Stimulated activated memory B cell treated with anti-CD40 and anti-IgM and Interleukin-4, amounts not matched to agents 10 μg/mL and 1 μg/mL and 100 μg/mL, for 72 hours (primary cell): ENCODE results near the gene SBK1.

Experiments
- ATAC-seq: fragments of 150-1000 bp; cut with Tn5 transposase; 2 replicates; pipeline ENCODE4 v1.10.0; 2021
- H3K27ac Mint-ChIP-seq: one replicate; pipeline ENCODE4 v1.8.0; 2022; ENCODE audit warnings: mild to moderate bottlenecking, mixed read lengths
- H3K27me3 Mint-ChIP-seq: one replicate; pipeline ENCODE4 v1.8.0; 2022; ENCODE audit warnings: mixed read lengths
- H3K36me3 Mint-ChIP-seq: one replicate; pipeline ENCODE4 v1.8.0; 2022; ENCODE audit warnings: mixed read lengths
- H3K4me1 Mint-ChIP-seq: one replicate; pipeline ENCODE4 v1.8.0; 2022; ENCODE audit warnings: mixed read lengths
- H3K4me3 Mint-ChIP-seq: one replicate; pipeline ENCODE4 v1.8.0; 2022; ENCODE audit warnings: mild to moderate bottlenecking, moderate library complexity, mixed read lengths
- H3K9me3 Mint-ChIP-seq: one replicate; pipeline ENCODE4 v1.8.0; 2022; ENCODE audit warnings: mixed read lengths

The SBK1 gene

DNA sequence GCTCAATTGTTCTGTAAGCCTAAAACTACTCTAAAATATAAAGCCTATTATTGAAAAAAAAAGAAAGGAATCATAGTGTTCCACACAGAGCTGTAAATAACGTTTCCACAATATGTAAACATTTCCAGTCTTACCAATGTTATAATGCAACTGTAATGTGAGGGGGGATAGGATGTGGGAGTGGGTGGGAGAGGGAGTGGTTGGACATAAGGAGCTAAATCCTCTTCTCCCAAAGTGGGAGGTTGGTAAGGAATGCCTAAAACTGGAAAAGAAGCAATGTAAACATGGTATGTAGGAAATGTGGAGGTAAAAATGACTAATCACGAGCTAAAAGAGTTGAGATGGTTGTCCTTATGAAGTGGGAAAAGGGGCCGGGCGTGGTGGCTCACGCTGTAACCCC lies 17.6 kb upstream of the SBK1 start:
- Mint-ChIP-seq H3K4me3 (no peak overlapping the region), H3K4me1 (peaks cover 13% of the 10 kb centered on the region), H3K36me3 (no peaks in the 10 kb centered on the region)

DNA sequence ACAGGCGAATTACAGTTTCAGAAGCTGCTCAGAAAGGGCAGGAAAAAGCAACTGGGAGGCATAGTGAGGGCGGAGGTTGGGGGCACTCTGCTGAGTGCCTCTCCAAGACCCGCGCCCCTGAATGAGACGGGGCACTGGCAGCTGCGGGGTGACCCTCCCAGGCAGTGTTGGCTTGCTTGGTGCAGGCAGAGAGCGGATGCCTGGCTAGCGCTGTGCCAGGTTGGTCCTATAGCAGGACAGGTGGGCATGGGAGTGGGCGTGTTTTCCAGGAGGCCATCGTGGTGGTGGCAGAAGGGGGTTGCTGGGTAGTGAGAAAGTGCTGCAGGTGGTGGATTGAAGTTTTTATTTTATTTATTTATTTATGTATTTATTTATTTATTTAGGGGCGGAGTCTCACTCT lies 16.0 kb upstream of the SBK1 start:
- H3K4me3 Mint-ChIP-seq: no peak overlapping the region
- H3K27ac Mint-ChIP-seq: no peak overlapping the region
- H3K27me3 Mint-ChIP-seq: peaks cover 53% of the 10 kb centered on the region
- peaks cover 2% of the 10 kb centered on the region for H3K9me3 Mint-ChIP-seq
- no peaks in the 10 kb centered on the region for H3K36me3 Mint-ChIP-seq
- ATAC-seq: no peak
- peaks cover 15% of the 10 kb centered on the region for H3K4me1 Mint-ChIP-seq

More for the DNA sequence above, 17.6 kb upstream of the SBK1 start:
- Mint-ChIP-seq H3K27ac (no peak overlapping the region), H3K27me3 (peaks cover 51% of the 10 kb centered on the region), H3K9me3 (peaks cover 3% of the 10 kb centered on the region)
- no peak for ATAC-seq

DNA sequence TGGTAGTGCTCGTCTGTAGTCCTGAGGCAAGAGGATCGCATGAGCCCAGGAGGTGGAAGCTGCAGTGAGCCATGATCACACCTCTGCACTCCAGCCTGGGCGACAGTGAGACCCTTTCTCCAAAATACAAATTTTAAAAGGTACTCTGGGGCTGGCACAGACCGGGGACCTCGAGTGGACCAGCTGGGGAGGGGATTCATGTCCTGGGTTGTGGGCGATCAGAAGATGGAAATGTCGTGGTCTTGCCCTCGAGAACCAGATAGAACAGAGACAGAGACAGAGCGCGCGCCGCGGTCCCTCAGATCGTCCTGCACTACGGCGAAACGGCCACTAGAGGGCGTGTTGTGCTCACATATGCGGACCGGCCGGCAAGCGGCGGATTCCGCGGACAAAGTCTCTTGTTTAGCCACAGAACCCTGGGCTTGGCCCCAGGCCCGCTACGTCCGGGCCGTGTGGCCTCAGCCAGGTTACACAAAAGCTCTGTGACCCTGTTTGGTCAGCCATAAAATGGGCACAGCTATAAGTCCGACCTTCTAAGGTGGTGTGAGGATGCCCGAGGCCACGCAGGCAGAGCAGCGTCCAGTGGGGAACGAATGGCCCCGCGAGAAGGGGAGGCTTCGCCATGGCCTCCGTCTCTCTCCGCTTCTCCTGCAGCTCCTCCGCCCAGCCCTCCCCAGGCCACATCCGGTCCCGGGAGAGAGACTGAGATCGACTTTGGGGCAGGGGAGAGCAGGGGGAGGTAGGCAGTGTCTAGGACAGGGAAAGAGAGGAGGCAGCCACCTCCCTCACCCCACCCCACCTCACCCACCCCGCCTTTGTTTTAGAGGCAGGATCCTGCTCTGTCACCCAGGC lies 14.6 kb upstream of the SBK1 start:
- Mint-ChIP-seq H3K4me1 (peaks cover 18% of the 10 kb centered on the region), H3K27ac (peak overlapping the region; percentile 57), H3K27me3 (peaks cover 68% of the 10 kb centered on the region), H3K4me3 (peak overlapping the region; percentile 60), H3K36me3 (no peaks in the 10 kb centered on the region), H3K9me3 (no peaks in the 10 kb centered on the region)
- peak; percentile 88 for ATAC-seq

DNA sequence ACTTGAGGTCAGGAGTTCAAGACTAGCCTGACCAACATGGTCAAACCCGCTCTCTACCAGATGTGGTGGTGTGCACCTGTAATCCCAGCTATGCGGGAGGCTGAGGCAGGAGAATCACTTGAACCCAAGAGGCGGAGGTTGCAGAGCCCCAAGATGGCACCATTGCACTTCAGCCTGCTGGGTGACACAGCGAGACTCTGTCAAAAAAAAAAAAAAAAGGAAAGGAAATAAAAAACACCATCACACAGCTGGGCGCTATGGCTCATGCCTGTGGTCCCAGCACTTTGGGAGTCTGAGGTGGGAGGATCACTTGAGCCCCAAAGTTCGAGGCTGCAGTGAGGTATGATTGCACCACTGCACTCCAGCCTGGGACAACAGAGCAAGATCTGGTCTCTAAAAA lies 13.3 kb upstream of the SBK1 start:
- Mint-ChIP-seq H3K27me3 (peaks cover 63% of the 10 kb centered on the region), H3K27ac (no peak overlapping the region), H3K4me3 (no peak overlapping the region), H3K36me3 (no peaks in the 10 kb centered on the region), H3K9me3 (no peaks in the 10 kb centered on the region), H3K4me1 (peaks cover 18% of the 10 kb centered on the region)
- ATAC-seq: no peak

DNA sequence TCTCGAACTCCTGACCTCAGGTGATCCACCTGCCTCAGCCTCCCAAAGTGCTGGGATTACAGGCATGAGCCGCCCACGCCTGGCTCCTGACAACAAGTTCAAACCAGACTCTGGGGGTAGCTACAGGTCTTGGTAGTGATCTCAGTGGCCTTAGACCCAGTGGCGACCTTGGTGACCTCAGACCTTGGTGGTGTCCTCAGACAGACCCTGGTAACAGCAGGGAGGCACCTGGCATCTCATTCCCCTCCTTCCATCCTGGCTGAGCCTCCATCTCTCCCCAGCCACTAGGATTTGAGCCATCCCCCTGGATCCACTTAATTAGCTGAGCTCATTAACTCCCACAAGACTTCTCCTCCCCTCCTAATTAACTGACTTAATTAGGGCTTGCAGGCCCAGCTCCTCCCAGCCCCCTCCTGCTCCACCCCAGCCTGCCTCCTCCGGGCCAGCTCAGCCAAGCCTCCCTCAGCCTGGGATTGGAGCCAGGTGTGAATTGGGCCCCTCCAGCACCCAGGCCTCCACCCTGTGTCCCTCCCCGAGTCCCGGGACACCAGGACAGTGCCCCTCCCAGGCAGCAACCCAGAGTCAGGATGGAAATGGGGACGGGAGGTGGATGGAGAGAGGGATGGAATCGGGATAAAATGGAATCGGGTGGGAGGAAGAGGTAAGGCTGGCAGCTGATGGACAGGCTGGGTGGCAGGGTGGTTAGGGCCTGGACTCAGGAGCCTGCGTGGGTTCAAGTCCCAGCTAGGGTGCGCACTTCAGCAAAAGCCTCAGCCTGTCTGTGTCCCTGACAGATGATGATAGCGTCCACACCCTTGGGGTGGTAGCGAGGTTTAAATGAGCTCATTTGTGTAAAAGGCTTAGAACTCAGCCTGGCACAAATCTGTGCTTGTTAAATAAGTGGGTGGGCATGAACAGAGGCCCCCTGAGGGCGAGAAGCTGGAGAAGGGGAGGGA lies 11.2 kb upstream of the SBK1 start:
- Mint-ChIP-seq H3K4me1 (peaks cover 18% of the 10 kb centered on the region), H3K9me3 (no peaks in the 10 kb centered on the region), H3K36me3 (no peaks in the 10 kb centered on the region), H3K27ac (no peak overlapping the region), H3K4me3 (no peak overlapping the region), H3K27me3 (peaks cover 41% of the 10 kb centered on the region)
- no peak for ATAC-seq

DNA sequence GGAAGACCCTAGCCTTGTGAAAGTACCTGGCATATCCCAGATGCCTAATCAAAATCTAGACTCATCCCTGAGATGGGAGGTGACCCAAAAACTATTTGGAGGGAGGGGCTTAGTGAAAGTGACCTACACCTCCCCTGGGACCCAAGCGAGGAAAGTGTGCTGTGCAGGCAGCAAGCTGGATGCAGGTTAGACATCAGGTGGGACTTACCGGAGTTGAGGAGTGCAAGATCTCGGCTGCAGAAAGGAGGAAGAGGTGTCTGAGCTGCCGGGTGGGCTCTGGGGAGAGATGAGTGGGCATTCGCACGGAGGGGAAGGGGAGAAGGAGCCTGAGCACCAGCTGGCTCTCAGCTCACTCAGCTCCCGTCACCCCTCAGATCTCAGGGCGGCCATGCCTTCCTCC lies 10.3 kb upstream of the SBK1 start:
- H3K4me1 Mint-ChIP-seq: peaks cover 15% of the 10 kb centered on the region
- no peaks in the 10 kb centered on the region for H3K36me3 Mint-ChIP-seq
- H3K27me3 Mint-ChIP-seq: peaks cover 33% of the 10 kb centered on the region
- ATAC-seq: no peak
- H3K9me3 Mint-ChIP-seq: no peaks in the 10 kb centered on the region
- H3K27ac Mint-ChIP-seq: no peak overlapping the region
- H3K4me3 Mint-ChIP-seq: no peak overlapping the region

DNA sequence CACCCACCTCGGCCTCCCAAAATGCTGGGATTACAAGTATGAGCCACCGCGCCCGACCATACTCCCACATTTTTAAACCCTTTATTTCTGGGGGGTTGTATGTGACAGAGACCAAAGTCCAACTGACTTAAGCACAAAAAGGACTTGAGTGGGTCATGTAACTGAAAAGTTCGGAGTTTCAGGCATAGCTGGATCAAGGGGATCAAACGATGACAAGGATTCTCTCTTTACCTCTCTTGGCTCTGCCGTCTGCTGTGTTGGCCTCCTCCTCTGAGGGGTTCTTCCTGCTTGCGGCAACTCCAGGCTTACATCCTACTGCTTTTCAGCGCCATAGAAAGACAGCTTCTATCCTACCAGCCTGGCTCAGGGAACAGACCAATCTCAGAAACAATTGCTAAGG lies 9.2 kb upstream of the SBK1 start:
- peaks cover 21% of the 10 kb centered on the region for H3K27me3 Mint-ChIP-seq
- H3K4me3 Mint-ChIP-seq: no peak overlapping the region
- H3K27ac Mint-ChIP-seq: no peak overlapping the region
- no peak for ATAC-seq
- H3K9me3 Mint-ChIP-seq: no peaks in the 10 kb centered on the region
- peaks cover 5% of the 10 kb centered on the region for H3K4me1 Mint-ChIP-seq
- no peaks in the 10 kb centered on the region for H3K36me3 Mint-ChIP-seq

DNA sequence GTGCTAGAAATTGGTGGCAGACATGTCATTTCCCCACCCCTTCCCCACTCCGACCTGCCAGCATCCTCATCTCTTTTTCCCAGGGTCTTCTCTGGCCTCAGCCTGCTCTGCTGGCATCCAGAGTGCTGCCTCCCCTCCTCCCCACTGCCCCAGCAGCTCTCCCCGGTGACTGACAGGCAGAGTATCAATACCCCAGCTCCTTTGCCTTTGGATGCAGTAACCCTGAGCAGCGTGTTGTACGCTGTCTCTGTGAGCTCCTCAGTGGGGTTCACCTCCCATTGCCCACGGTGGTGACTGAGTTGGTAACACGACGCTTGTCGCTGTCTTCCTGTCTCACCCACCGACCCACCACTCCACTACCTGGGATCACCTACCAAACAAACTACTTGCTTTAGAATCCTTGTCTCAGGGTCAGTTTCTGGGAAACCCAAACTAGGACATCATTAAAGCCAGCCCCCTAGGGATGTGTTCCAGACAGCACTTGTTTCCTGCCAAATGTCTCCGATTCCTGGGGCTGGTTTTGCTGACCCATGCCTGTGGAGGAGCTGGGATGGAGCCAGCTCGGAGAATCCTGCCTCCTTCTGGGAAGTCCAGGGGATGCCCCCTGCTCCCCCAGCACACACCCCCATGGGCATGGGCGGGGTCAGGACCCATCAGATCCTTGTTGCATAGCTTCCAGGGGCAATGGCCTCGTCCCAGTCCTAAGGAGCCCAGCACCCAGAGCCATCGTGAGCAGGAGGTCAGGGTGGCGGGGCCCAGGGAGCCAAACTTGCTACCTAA lies 8.3 kb upstream of the SBK1 start:
- Mint-ChIP-seq H3K4me1 (peaks cover 5% of the 10 kb centered on the region), H3K27me3 (peaks cover 19% of the 10 kb centered on the region), H3K27ac (no peak overlapping the region), H3K36me3 (no peaks in the 10 kb centered on the region), H3K4me3 (no peak overlapping the region), H3K9me3 (no peaks in the 10 kb centered on the region)
- no peak for ATAC-seq

DNA sequence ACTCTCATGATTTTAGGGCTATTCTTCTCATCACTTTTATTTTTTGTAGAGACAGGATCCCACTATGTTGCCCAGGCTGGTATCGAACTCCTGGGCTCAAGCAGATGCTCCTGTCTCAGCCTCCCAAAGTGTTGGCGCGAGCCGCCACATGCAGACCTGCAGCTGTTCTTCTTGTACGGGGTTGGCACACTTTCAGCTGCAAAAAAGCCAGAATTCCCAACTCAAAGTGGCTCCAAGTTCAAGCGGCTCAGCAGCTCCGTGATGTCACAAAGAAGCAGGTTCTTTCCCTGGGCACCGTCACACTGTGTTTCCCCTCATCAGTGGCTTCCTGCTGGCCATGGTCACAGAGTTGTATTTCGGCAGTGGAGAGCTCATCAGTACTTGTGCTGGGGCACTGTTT lies 6.7 kb upstream of the SBK1 start:
- peaks cover 19% of the 10 kb centered on the region for H3K27me3 Mint-ChIP-seq
- no peaks in the 10 kb centered on the region for H3K36me3 Mint-ChIP-seq
- H3K27ac Mint-ChIP-seq: no peak overlapping the region
- H3K9me3 Mint-ChIP-seq: no peaks in the 10 kb centered on the region
- ATAC-seq: no peak
- no peak overlapping the region for H3K4me3 Mint-ChIP-seq
- H3K4me1 Mint-ChIP-seq: peaks cover 5% of the 10 kb centered on the region

DNA sequence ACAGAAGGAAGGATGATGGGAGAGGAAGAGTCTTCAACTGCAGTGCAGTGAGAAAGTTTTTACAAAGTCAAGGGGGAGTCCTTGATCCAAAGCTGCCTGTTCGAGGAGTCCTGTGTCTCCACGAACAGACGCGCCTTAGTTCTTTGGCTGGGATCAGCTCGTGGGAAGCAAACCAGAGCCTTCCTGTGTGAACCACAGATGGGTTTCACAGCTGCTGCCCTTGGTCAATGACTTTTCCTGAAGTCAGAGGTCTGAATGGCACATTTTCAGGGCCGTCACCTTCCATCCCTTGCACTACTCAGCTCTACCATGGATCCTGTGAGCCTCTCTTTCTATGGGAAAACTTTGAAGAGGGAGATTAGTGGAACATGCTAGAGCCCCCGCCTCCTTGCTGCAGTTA lies 4.2 kb upstream of the SBK1 start:
- no peak overlapping the region for H3K4me3 Mint-ChIP-seq
- no peak for ATAC-seq
- H3K36me3 Mint-ChIP-seq: no peaks in the 10 kb centered on the region
- no peak overlapping the region for H3K27ac Mint-ChIP-seq
- no peaks in the 10 kb centered on the region for H3K27me3 Mint-ChIP-seq
- H3K9me3 Mint-ChIP-seq: no peaks in the 10 kb centered on the region
- H3K4me1 Mint-ChIP-seq: peaks cover 5% of the 10 kb centered on the region

DNA sequence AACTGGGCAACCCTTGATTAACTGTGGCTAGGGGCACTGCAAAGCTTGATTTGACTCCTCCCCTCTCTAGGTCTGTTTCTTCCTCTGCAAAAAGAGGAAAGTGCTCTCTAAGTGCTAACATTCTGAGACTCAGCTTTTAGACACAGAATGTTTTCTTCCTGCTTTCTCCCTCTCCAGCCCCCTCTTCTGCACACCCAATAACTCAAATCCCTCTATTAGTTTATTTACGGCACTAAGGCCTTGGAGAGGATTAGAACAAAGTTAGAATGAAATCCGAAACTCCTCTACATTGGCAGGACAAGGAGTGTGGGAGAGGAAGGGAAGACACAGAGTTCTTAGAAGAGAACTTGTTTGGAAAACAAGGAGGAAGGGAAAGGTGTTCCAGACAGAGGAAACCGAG lies 3.3 kb upstream of the SBK1 start:
- Mint-ChIP-seq H3K27me3 (peaks cover 9% of the 10 kb centered on the region), H3K36me3 (no peaks in the 10 kb centered on the region), H3K4me3 (no peak overlapping the region), H3K4me1 (peaks cover 5% of the 10 kb centered on the region), H3K9me3 (no peaks in the 10 kb centered on the region), H3K27ac (no peak overlapping the region)
- ATAC-seq: no peak

DNA sequence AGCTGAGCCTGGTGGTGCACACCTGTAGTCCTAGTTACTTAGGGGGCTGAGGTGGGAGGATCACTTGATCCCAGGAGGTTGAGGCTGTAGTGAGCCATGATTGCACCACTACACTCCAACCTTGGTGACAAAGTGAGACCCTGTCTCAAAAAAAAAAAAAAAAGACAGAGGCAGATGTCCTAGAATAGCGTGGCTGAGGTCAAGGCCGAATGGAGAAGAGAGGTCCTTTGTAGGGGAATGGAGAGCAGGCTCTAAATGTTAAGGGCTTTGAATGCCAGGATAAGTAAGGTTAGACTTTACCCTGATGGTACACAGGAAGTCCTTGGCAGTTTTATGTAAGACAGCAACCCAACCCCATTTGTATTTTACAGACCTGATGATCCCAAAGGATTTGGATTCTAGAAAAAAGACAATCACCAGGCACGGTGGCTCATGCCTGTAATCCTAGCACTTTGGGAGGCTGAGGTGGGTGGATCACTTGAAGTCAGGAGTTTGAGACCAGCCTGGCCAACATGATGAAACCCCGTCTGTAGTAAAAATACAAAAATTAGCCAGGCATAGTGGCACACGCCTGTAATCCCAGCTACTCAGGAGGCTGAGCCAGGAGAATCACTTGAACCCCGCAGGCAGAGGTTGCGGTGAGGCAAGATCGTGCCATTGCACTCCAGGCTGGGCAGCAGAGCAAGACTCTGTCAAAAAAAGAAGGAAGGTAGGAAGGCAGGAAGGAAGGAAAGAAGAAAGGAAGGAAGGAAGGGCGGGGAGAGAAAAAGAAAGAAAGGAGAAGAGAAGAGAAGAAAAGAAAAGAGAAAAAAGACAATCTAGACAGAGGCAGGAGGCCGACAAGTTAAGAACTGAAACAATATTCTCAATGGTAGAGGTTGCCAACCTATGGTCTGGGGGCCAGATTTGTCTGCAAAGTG lies 2.1 kb upstream of the SBK1 start:
- no peak for ATAC-seq
- Mint-ChIP-seq H3K4me3 (no peak overlapping the region), H3K27me3 (peaks cover 21% of the 10 kb centered on the region), H3K9me3 (no peaks in the 10 kb centered on the region), H3K36me3 (no peaks in the 10 kb centered on the region), H3K27ac (no peak overlapping the region), H3K4me1 (peaks cover 5% of the 10 kb centered on the region)

DNA sequence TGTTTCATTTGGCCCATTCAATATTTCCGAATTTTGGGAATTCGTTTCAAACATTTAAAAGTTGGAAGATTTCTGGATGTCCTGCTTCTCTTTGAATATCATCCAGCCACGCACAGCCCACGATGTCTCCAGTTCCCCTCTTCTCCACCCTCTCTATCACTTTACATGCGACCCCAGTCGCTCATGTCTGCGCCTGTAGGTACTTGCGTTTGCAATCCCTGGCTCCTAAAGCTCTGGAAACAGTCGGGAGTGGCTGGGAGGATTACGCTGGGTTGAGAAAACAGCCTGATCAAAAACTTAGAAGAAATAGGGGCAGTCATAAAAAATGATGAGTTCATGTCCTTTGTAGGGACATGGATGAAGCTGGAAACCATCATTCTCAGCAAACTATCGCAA lies 1.5 kb upstream of the SBK1 start:
- peaks cover 25% of the 10 kb centered on the region for H3K27me3 Mint-ChIP-seq
- ATAC-seq: no peak
- no peaks in the 10 kb centered on the region for H3K9me3 Mint-ChIP-seq
- H3K27ac Mint-ChIP-seq: no peak overlapping the region
- H3K4me1 Mint-ChIP-seq: peaks cover 5% of the 10 kb centered on the region
- no peaks in the 10 kb centered on the region for H3K36me3 Mint-ChIP-seq
- H3K4me3 Mint-ChIP-seq: no peak overlapping the region
